K562 (cell line): Measurements from ENCODE around the gene ZNF723. TPM values are rescaled to one million over a fixed set of nuclear protein-coding genes. Genes with fewer than 3 reads are reported as not detected.
"Not testable (repeated sequence)": the region's sequence is repeated elsewhere in the genome, so short reads cannot be mapped to it uniquely, and the experiment has no call there.

Source experiments
- ATAC-seq: fragments of 200-7000 bp; cut with Tn5 transposase; 3 replicates; pipeline ENCODE4 v1.9.1; 2020; ENCODE audit warnings: moderate library complexity
- BruUV-seq: library from RNA; stranded (reverse); fragments of 400-500 nt; replicated peaks from 2 replicates; lab custom pipeline; 2021; lab: Mats Ljungman, UMichigan
- CTCF ChIA-PET: fragments of 300-600 bp; formaldehyde crosslinking; extraction: SDS; loops from one replicate; lab custom pipeline; 2021; ENCODE audit warnings: low intra/inter-chr PET ratio; lab: Yijun Ruan, JAX
- POLR2A ChIA-PET: fragments of 300-600, 350-650 bp; sonication (Branson Sonifier 250); formaldehyde crosslinking; extraction: SDS; loops from one replicate; lab custom pipeline; 2021; ENCODE audit warnings: antibody characterized with exemption, inconsistent platforms; lab: Yijun Ruan, JAX
- DNase-seq, 4 experiments: peaks; one replicate each; pipeline versions ENCODE4 v3.0.0 to v3.0.0-alpha.2; 2011 to 2018; ENCODE audit warnings: low spot score in 3 of 4, mixed read lengths in 3 of 4; ENCODE audit errors: extremely low read depth in 1 of 4
- FAIRE-seq: peaks from 2 replicates; lab custom pipeline; 2011; peaks lifted over from hg19 to GRCh38; lab: Jason Lieb, UNC
- H2AFZ ChIP-seq: 2 replicates; pipeline ENCODE4 v1.6.0; 2011; ENCODE audit warnings: low read depth, low read length, control low read depth, inconsistent platforms
- H3K27ac ChIP-seq: fragments of 200-600 bp; 3 replicates; pipeline ENCODE4 v1.8.0; 2011; ENCODE audit warnings: low read depth, mild to moderate bottlenecking, control low read depth, inconsistent platforms, low read length, moderate library complexity, mixed read lengths; ENCODE audit errors: extremely low read depth
- H3K27me3 ChIP-seq, 2 experiments: fragments of 300-600 bp in 1 of 2; 2 replicates in 1 of 2; 3 replicates in 1 of 2; pipeline versions ENCODE4 v1.6.0 to v1.8.0; 2011; ENCODE audit warnings: inconsistent platforms in 2 of 2, low read length in 2 of 2, mild to moderate bottlenecking in 1 of 2, mixed read lengths in 1 of 2, moderate library complexity in 1 of 2; ENCODE audit not compliant: control insufficient read depth in 2 of 2, insufficient read depth in 2 of 2
- H3K36me3 ChIP-seq: fragments of 300-600 bp; 3 replicates; pipeline ENCODE4 v1.8.0; 2011; ENCODE audit warnings: mild to moderate bottlenecking, low read length, inconsistent platforms; ENCODE audit not compliant: control insufficient read depth, insufficient read depth
- H3K4me1 ChIP-seq, 2 experiments: fragments of 200-600 bp in 1 of 2; replicated peaks in 1 of 2; 2 replicates in 1 of 2; 3 replicates in 1 of 2; pipeline versions ENCODE4 v1.5.1 to v1.8.0; 2011; ENCODE audit warnings: inconsistent platforms in 2 of 2, low read length in 2 of 2, mild to moderate bottlenecking in 1 of 2, mixed read lengths in 1 of 2, moderate library complexity in 1 of 2; ENCODE audit not compliant: control insufficient read depth in 2 of 2, insufficient read depth in 2 of 2
- H3K4me2 ChIP-seq: 2 replicates; pipeline ENCODE4 v1.6.1; 2011; ENCODE audit warnings: low read length, control low read depth, inconsistent platforms, mixed read lengths; ENCODE audit not compliant: insufficient read depth
- H3K4me3 ChIP-seq: fragments of 200-600 bp; sonication (generic), shearing (Covaris generic); 2 replicates; pipeline ENCODE4 v1.5.1; 2016; ENCODE audit warnings: control low read depth, inconsistent platforms
- H3K79me2 ChIP-seq: fragments of 200-600 bp; 3 replicates; pipeline ENCODE4 v1.8.0; 2011; ENCODE audit warnings: low read length, inconsistent platforms; ENCODE audit not compliant: control insufficient read depth, insufficient read depth
- H3K9ac ChIP-seq, 2 experiments: 2 replicates each; pipeline versions ENCODE4 v1.6.0 to v1.6.1; 2011; ENCODE audit warnings: low read depth in 2 of 2, low read length in 2 of 2, control low read depth in 1 of 2, inconsistent platforms in 1 of 2, mild to moderate bottlenecking in 1 of 2, mixed read lengths in 1 of 2; ENCODE audit not compliant: insufficient read depth in 1 of 2
- H3K9me1 ChIP-seq: one replicate; pipeline ENCODE4 v1.6.0; 2011; ENCODE audit warnings: inconsistent platforms, mild to moderate bottlenecking, low read length, moderate library complexity; ENCODE audit not compliant: control insufficient read depth, insufficient read depth
- H3K9me3 ChIP-seq: replicated peaks from 2 replicates; pipeline ENCODE4 v1.5.1; 2011; ENCODE audit warnings: low read depth, low read length, inconsistent platforms; ENCODE audit not compliant: control insufficient read depth, insufficient read depth
- H4K20me1 ChIP-seq: replicated peaks from 2 replicates; pipeline ENCODE4 v1.6.1; 2011; ENCODE audit warnings: low read length, inconsistent platforms, mixed read lengths; ENCODE audit not compliant: control insufficient read depth, insufficient read depth
- BCL6 ChIP-seq: fragments of 250-450 bp; sonication (Bioruptor Pico); IDR thresholded peaks from 2 replicates; pipeline ENCODE4 v1.4.0; 2020
- NFYB ChIP-seq: IDR thresholded peaks from 2 replicates; pipeline ENCODE4 v1.6.1; 2011; ENCODE audit warnings: mild to moderate bottlenecking, moderate library complexity; ENCODE audit not compliant: insufficient read length; ENCODE audit errors: extremely low read depth
- WGBS: fragments of 100-300 bp; shearing (Covaris generic); methylation state at CpG from one replicate; pipeline ENCODE4 v1.1.6; 2016; ENCODE audit warnings: low coverage, mixed read lengths; ENCODE audit not compliant: insufficient coverage; ENCODE audit errors: missing lambda C conversion rate; 5-methylcytosine and 5-hydroxymethylcytosine counted together
- in situ Hi-C: fragments of 300-500 bp; cut with MboI; formaldehyde crosslinking; loops from 4 replicates; pipeline ENCODE4 v1.15.0; 2018; ENCODE audit warnings: inconsistent platforms, mixed read lengths
- intact Hi-C: fragments of 100-400 bp; cut with micrococcal nuclease; formaldehyde crosslinking; loops from 2 replicates; pipeline ENCODE4 v1.14.2; 2022
- polyA plus RNA-seq, 8 experiments: library from polyadenylated mRNA; depleted of rRNA in 4 of 8; stranded (reverse) in 5 of 8; unstranded in 3 of 8; fragments of >200 nt; fragmentation: Nextera tagmentation in 2 of 8; fragmentation: Illumina TruSeq in 1 of 8; extraction: Ambion mirVana in 2 of 8; extraction: Trizol in 1 of 8; gene quantifications; 2 replicates each; pipeline versions ENCODE4 v1.2.1 to v1.2.3, GENCODE V29; 2011 to 2014; ENCODE audit warnings: inconsistent platforms in 1 of 8, missing spikeins in 1 of 8
- total RNA-seq, 7 experiments: library from RNA; depleted of rRNA in 6 of 7; stranded (reverse); fragments of >200 nt in 6 of 7; fragmentation: Illumina TruSeq in 2 of 7; extraction: Trizol in 2 of 7; gene quantifications; 2 replicates each; pipeline versions ENCODE4 v1.2.1 to v1.2.3, GENCODE V29; 2011 to 2021; ENCODE audit warnings: low replicate concordance in 1 of 7

The ZNF723 gene
- total and polyA plus RNA-seq, 9 of the 15 experiments (the other 6 are each of a cell fraction or from before 2014, with no cell fraction given), result 0.07 to 0.18 (median 0.11) TPM; not detected in 6

DNA sequence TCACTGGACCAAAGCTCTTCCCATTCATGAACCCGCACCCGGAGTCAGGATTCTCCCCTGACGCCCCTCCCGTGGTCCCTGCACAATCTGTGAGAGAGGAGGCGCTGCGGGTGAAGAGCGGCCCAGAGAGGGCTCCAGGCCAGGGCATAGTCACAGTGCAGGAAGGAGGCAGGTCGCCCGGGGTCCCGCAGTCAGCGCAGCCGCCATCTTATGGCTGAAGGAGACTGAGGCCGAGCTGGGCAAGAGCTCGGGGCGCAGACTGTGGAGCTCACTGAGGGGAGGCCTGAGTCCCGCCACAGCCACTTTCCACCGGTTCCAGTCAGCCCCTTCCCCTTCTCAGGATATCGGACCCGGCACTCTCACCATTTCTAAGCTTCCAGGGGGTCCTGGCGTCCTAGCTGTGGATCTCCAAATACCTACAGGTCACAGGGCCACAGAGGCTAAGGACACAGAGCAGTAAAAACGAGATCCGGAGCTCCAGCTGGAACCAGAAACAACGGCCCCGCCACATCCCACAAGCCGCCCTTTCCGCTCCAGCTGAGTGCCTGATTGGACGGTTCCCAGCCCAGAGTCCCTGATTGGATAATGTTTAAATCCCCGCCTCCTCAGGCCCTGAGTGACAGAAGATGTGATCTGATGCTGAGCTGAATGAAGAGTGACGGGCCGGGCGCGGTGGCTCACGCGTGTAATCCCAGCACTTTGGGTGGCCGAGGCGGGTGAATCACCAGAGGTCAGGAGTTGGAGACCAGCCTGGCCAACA, 48.3 kb upstream of the ZNF723 start, which contains the start of gene ZNF99:
Gene ZNF99, minus strand, starts transcription at position 501 of the 760 bp plus-strand sequence. Its CDS starts 135 bp downstream, at position 366.
- DNase-seq (no peak), FAIRE-seq (no peak), ATAC-seq (no peak)
- Histone ChIP-seq H3K27ac (no peak within 1 kb of the TSS), H2AFZ (no peak within 1 kb of the TSS), H3K4me1 (no peaks in the 10 kb centered on the region), H3K9ac (no peak within 1 kb of the TSS), H3K27me3 (no peaks in the 10 kb centered on the region), H3K9me1 (no peaks in the 10 kb centered on the region), H3K79me2 (no peaks in the 10 kb centered on the region), H3K9me3 (no peaks in the 10 kb centered on the region; the same call in 1 of the 2 replicates), H4K20me1 (no peaks in the 10 kb centered on the region), H3K36me3 (no peaks in the 10 kb centered on the region), H3K4me3 (no peak within 1 kb of the TSS), H3K4me2 (no peak within 1 kb of the TSS)
- ChIA-PET CTCF (no interaction called here), POLR2A (no interaction called here)
- WGBS, result 3% methylated on average over 26 of the region's 36 CpGs
- BruUV-seq, result no TSS peak
- intact Hi-C loops (no loop called here), in situ Hi-C loops (no loop called here)
- TF ChIP-seq NFYB, result peak; percentile 29
- no peak for TF ChIP-seq BCL6 (CRISPR knock-in tag)

DNA sequence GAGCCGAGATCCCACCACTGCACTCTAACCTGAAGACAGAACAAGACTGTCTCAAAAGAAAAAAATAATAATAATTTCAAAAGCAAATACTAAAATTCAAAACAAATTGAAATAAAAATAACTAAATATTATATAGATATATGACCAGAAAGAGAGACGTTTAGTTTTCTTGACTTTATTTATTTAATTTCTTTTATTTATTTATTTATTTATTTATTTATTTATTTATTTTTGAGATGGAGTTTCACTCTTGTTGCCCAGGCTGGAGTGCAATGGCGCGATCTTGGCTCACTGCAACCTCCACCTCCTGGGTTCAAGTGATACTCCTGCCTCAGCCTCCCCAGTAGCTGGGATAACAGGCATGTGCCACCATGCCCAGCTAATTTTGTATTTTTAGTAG, 39.2 kb upstream of the ZNF723 start:
- H3K4me1 ChIP-seq, ATAC-seq, H3K9me3 ChIP-seq: not testable (repeated sequence)

More for the DNA sequence above, 39.2 kb upstream of the ZNF723 start:
- H2AFZ ChIP-seq, POLR2A ChIA-PET, H4K20me1 ChIP-seq, intact Hi-C loops, H3K4me2 ChIP-seq, CTCF ChIA-PET, BruUV-seq, H3K79me2 ChIP-seq, H3K27me3 ChIP-seq, DNase-seq, FAIRE-seq, H3K4me3 ChIP-seq, H3K9me1 ChIP-seq, in situ Hi-C loops, H3K27ac ChIP-seq, H3K9ac ChIP-seq, H3K36me3 ChIP-seq: not testable (repeated sequence)
- WGBS, result 6% methylated on average over 4 of the region's 4 CpGs
